ENCODE results near the gene TAF11L6. TPM values are rescaled to one million over a fixed set of nuclear protein-coding genes. Genes with fewer than 3 reads are reported as not detected.
"Not testable (repeated sequence)": the region's sequence is repeated elsewhere in the genome, so short reads cannot be mapped to it uniquely, and the experiment has no call there.

The TAF11L6 gene
- total RNA-seq, 1 experiment from 2014 or later, result not detected

DNA sequence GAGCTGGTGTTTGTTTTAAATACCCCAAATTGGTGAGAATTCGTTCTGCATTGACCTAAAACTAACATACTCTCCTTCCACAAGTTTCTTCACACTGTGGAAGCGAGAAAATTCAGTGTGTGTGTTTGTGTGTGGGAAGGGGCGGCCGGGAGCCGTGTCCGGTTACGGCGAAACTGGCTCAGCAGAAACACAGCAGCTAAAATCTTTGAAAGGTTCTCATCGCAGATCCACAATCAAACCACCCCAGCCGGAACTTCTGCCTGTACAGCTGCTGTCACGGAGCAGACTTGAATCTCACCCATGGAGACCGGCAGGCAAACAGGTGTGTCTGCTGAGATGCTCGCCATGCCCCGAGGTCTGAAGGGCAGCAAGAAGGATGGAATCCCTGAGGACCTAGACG, 7.0 kb upstream of the TAF11L6 start, which contains the start of gene TAF11L4:
TAF11L4 (plus strand) TSS at position 301 of the 400 bp plus-strand sequence.
- DNase-seq (ENCODE audit: low read depth, low spot score); H3K4me2 ChIP-seq (ENCODE audit: low read length); BruUV-seq (replicated peaks); H3K27me3 ChIP-seq (ENCODE audit: insufficient read depth, low read length); H3K4me1 ChIP-seq (ENCODE audit: control insufficient read depth in 1 of 2, insufficient read depth in 2 of 2, low read length in 2 of 2); POLR2A ChIA-PET; ATAC-seq; H3K9me2 ChIP-seq (ENCODE audit: insufficient read depth); CTCF ChIA-PET; H3K9ac ChIP-seq (ENCODE audit: low read length); H3K9me3 ChIP-seq (ENCODE audit: control insufficient read depth in 1 of 2, insufficient read depth in 1 of 2, low read depth in 1 of 2, low read length in 2 of 2); RAD21 ChIA-PET (ENCODE audit: low non-redundant PET in 1 of 2, low total read pairs in 2 of 2, uncharacterized antibody in 2 of 2, unreplicated experiment in 2 of 2); H3K36me3 ChIP-seq (ENCODE audit: control insufficient read depth in 1 of 2, insufficient read depth in 2 of 2, low read length in 2 of 2); H3K27ac ChIP-seq (ENCODE audit: low read depth, low read length); intact Hi-C loops (cut with micrococcal nuclease); H3K4me3 ChIP-seq (replicated peaks in 1 of 2; ENCODE audit: low read depth in 1 of 2, low read length in 2 of 2); H2AFZ ChIP-seq (ENCODE audit: low read depth, low read length, poor library complexity, severe bottlenecking); H3K79me2 ChIP-seq (ENCODE audit: insufficient read depth, low read length); H4K20me1 ChIP-seq (ENCODE audit: insufficient read depth): not testable (repeated sequence)

GRCh38 chr5:17524935-17525334, 3.5 kb upstream of the TAF11L6 start, which contains the start of gene TAF11L5:
TAF11L5 (plus strand) TSS chr5:17525235.
- intact Hi-C loops (cut with micrococcal nuclease), result not testable (repeated sequence)

GRCh38 chr5:17526504-17526903, 2.0 kb upstream of the TAF11L6 start:
- POLR2A ChIA-PET, result not testable (repeated sequence)

More at GRCh38 chr5:17524935-17525334, 3.5 kb upstream of the TAF11L6 start, which contains the start of gene TAF11L5:
- H3K4me2 ChIP-seq (ENCODE audit: low read length); H3K36me3 ChIP-seq (ENCODE audit: control insufficient read depth in 1 of 2, insufficient read depth in 2 of 2, low read length in 2 of 2); CTCF ChIA-PET; RAD21 ChIA-PET (ENCODE audit: low non-redundant PET in 1 of 2, low total read pairs in 2 of 2, uncharacterized antibody in 2 of 2, unreplicated experiment in 2 of 2); H3K9ac ChIP-seq (ENCODE audit: low read length); H3K27ac ChIP-seq (ENCODE audit: low read depth, low read length); H2AFZ ChIP-seq (ENCODE audit: low read depth, low read length, poor library complexity, severe bottlenecking); H3K4me3 ChIP-seq (replicated peaks in 1 of 2; ENCODE audit: low read depth in 1 of 2, low read length in 2 of 2); BruUV-seq (replicated peaks); POLR2A ChIA-PET; H3K9me2 ChIP-seq (ENCODE audit: insufficient read depth); H3K79me2 ChIP-seq (ENCODE audit: insufficient read depth, low read length); H3K4me1 ChIP-seq (ENCODE audit: control insufficient read depth in 1 of 2, insufficient read depth in 2 of 2, low read length in 2 of 2); H3K27me3 ChIP-seq (ENCODE audit: insufficient read depth, low read length); H4K20me1 ChIP-seq (ENCODE audit: insufficient read depth); H3K9me3 ChIP-seq (ENCODE audit: control insufficient read depth in 1 of 2, insufficient read depth in 1 of 2, low read depth in 1 of 2, low read length in 2 of 2); ATAC-seq; DNase-seq (ENCODE audit: low read depth, low spot score): not testable (repeated sequence)

More at GRCh38 chr5:17526504-17526903, 2.0 kb upstream of the TAF11L6 start:
- H3K9me2 ChIP-seq (ENCODE audit: insufficient read depth); DNase-seq (ENCODE audit: low read depth, low spot score); intact Hi-C loops (cut with micrococcal nuclease); H4K20me1 ChIP-seq (ENCODE audit: insufficient read depth); RAD21 ChIA-PET (ENCODE audit: low non-redundant PET in 1 of 2, low total read pairs in 2 of 2, uncharacterized antibody in 2 of 2, unreplicated experiment in 2 of 2); H3K4me2 ChIP-seq (ENCODE audit: low read length); H2AFZ ChIP-seq (ENCODE audit: low read depth, low read length, poor library complexity, severe bottlenecking); H3K4me1 ChIP-seq (ENCODE audit: control insufficient read depth in 1 of 2, insufficient read depth in 2 of 2, low read length in 2 of 2); ATAC-seq; H3K4me3 ChIP-seq (replicated peaks in 1 of 2; ENCODE audit: low read depth in 1 of 2, low read length in 2 of 2); H3K27me3 ChIP-seq (ENCODE audit: insufficient read depth, low read length); H3K27ac ChIP-seq (ENCODE audit: low read depth, low read length); BruUV-seq (replicated peaks); H3K9ac ChIP-seq (ENCODE audit: low read length); H3K79me2 ChIP-seq (ENCODE audit: insufficient read depth, low read length); CTCF ChIA-PET; H3K36me3 ChIP-seq (ENCODE audit: control insufficient read depth in 1 of 2, insufficient read depth in 2 of 2, low read length in 2 of 2); H3K9me3 ChIP-seq (ENCODE audit: control insufficient read depth in 1 of 2, insufficient read depth in 1 of 2, low read depth in 1 of 2, low read length in 2 of 2): not testable (repeated sequence)

Other genes starting within 250 kb of the TAF11L6 start
- gene TAF11L2, start 30.4 kb upstream of the TAF11L6 start, total RNA-seq (2021; ENCODE audit: unreplicated experiment), result not detected
- not detected for gene TAF11L3, start 10.3 kb upstream of the TAF11L6 start, total RNA-seq (2021; ENCODE audit: unreplicated experiment)
- gene TAF11L4, start 6.9 kb upstream of the TAF11L6 start, total RNA-seq (2021; ENCODE audit: unreplicated experiment), result not detected
- not detected for gene TAF11L5, start 3.4 kb upstream of the TAF11L6 start, total RNA-seq (2021; ENCODE audit: unreplicated experiment)
- not detected for gene TAF11L7, start 57.1 kb downstream of the TAF11L6 start, total RNA-seq (2021; ENCODE audit: unreplicated experiment)
- gene TAF11L8, start 62.3 kb downstream of the TAF11L6 start, total RNA-seq (2021; ENCODE audit: unreplicated experiment), result not detected
- gene TAF11L9, start 65.7 kb downstream of the TAF11L6 start, total RNA-seq (2021; ENCODE audit: unreplicated experiment), result not detected
- gene TAF11L10, start 69.2 kb downstream of the TAF11L6 start, total RNA-seq (2021; ENCODE audit: unreplicated experiment), result not detected
- gene TAF11L11, start 75.5 kb downstream of the TAF11L6 start, total RNA-seq (2021; ENCODE audit: unreplicated experiment), result not detected
- not detected for gene TAF11L12, start 81.7 kb downstream of the TAF11L6 start, total RNA-seq (2021; ENCODE audit: unreplicated experiment)
- gene TAF11L13, start 103.4 kb downstream of the TAF11L6 start, total RNA-seq (2021; ENCODE audit: unreplicated experiment), result not detected
- not detected for gene TAF11L14, start 105.8 kb downstream of the TAF11L6 start, total RNA-seq (2021; ENCODE audit: unreplicated experiment)

All from HCT116 (cell line).